RWPE2 (cell line): ENCODE data around the gene NOTUM.

Experiments
- ATAC-seq: fragments of 200-7000 bp; cut with Tn5 transposase; 3 replicates; pipeline ENCODE4 v1.9.1; 2021; ENCODE audit warnings: low read depth
- DNase-seq: peaks from one replicate; pipeline ENCODE4 v3.0.0-alpha.2; 2020; ENCODE audit warnings: low spot score
- H3K27ac ChIP-seq: fragments of 450-650 bp; 2 replicates; pipeline ENCODE4 v1.5.1; 2017; ENCODE audit warnings: mild to moderate bottlenecking; ENCODE audit not compliant: poor library complexity, severe bottlenecking
- H3K27me3 ChIP-seq: fragments of 250-450 bp; sonication (Bioruptor Pico); 2 replicates; pipeline ENCODE4 v1.5.1; 2021; ENCODE audit warnings: mild to moderate bottlenecking, moderate library complexity; ENCODE audit not compliant: insufficient read depth, poor library complexity, severe bottlenecking
- H3K36me3 ChIP-seq: fragments of 250-450 bp; sonication (Bioruptor Pico); 2 replicates; pipeline ENCODE4 v1.5.1; 2020; ENCODE audit warnings: low read depth, mild to moderate bottlenecking, moderate library complexity
- H3K4me1 ChIP-seq: fragments of 250-450 bp; sonication (Bioruptor Pico); 2 replicates; pipeline ENCODE4 v1.5.1; 2021; ENCODE audit warnings: mild to moderate bottlenecking, moderate library complexity; ENCODE audit not compliant: insufficient read depth, poor library complexity, severe bottlenecking
- H3K4me3 ChIP-seq: fragments of 250-450 bp; sonication (Bioruptor Pico); 2 replicates; pipeline ENCODE4 v1.5.1; 2021; ENCODE audit warnings: mild to moderate bottlenecking, moderate library complexity; ENCODE audit not compliant: severe bottlenecking
- H3K9me3 ChIP-seq: fragments of 250-450 bp; sonication (Bioruptor Pico); 2 replicates; pipeline ENCODE4 v1.5.1; 2021; ENCODE audit warnings: mild to moderate bottlenecking, moderate library complexity; ENCODE audit not compliant: severe bottlenecking
- TF ChIP-seq, protein P1 (sequence below): fragments of 450-650 bp; IDR thresholded peaks from one replicate; pipeline ENCODE4 v1.5.1; 2017; ENCODE audit warnings: mild to moderate bottlenecking, moderate library complexity; ENCODE audit not compliant: poor library complexity, severe bottlenecking

Gene NOTUM

DNA sequence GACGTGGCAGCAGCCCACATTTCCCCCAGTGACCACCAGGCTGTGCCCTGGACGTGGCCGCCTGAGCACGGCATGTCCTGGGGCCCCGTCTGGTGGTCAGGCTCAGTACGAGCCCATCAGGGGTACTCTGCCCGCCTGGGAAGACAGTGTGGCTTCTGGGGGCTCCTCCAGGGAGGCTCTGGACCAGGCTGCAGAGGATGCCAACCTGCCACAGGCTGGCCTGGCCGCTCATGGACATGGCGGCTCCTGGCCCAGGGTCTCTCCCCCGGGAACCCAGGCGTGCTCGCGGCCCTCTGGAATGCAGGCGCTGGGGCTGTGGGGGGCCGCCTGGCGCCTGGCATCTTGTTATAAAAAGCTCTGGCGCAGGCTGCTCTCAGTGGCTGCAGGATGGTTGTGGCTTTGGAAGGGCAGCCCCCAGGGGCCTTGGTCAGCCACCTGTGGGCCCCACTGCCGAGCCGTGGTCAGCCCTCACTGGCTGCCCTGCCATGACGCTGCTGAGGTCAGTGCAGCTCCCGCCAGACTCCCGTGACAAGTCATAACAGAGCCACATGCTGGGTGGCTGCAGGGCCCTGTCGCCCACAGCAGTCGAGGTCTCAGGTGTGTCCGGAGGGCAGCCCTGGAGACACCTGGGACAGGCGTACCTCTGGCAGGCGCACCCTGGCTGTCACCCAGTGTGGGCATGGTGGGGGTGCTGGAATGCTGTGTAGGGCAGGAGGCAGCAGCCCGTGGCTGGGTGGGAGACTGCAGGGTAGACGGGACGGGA is 46.7 kb upstream of the NOTUM start:
- ATAC-seq, result no peak
- TF ChIP-seq, protein P1, sequence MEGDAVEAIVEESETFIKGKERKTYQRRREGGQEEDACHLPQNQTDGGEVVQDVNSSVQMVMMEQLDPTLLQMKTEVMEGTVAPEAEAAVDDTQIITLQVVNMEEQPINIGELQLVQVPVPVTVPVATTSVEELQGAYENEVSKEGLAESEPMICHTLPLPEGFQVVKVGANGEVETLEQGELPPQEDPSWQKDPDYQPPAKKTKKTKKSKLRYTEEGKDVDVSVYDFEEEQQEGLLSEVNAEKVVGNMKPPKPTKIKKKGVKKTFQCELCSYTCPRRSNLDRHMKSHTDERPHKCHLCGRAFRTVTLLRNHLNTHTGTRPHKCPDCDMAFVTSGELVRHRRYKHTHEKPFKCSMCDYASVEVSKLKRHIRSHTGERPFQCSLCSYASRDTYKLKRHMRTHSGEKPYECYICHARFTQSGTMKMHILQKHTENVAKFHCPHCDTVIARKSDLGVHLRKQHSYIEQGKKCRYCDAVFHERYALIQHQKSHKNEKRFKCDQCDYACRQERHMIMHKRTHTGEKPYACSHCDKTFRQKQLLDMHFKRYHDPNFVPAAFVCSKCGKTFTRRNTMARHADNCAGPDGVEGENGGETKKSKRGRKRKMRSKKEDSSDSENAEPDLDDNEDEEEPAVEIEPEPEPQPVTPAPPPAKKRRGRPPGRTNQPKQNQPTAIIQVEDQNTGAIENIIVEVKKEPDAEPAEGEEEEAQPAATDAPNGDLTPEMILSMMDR, result no peak
- H3K27me3 ChIP-seq, result no peaks in the 10 kb centered on the region
- no peak overlapping the region for H3K4me3 ChIP-seq
- H3K4me1 ChIP-seq, result peaks cover 23% of the 10 kb centered on the region
- no peaks in the 10 kb centered on the region for H3K36me3 ChIP-seq
- no peak for DNase-seq
- no peak overlapping the region for H3K27ac ChIP-seq
- no peaks in the 10 kb centered on the region for H3K9me3 ChIP-seq

DNA sequence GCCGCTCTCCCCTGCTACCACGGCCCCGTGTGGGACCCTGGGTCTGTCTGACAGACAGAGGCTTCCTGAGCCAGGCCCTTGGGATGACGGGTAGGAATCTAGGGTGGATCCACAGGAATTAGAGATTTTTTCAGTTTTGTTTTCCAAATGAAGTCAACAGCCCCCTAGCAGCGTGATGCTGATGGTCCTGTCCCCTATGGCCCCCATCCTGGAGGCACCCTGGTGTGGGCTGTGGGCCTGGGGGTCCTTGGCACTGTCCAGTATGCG is 46.2 kb upstream of the NOTUM start:
- DNase-seq (no peak), ATAC-seq (no peak)
- Histone ChIP-seq H3K9me3 (no peaks in the 10 kb centered on the region), H3K4me1 (peaks cover 23% of the 10 kb centered on the region), H3K36me3 (no peaks in the 10 kb centered on the region), H3K4me3 (no peak overlapping the region), H3K27ac (no peak overlapping the region), H3K27me3 (no peaks in the 10 kb centered on the region)
- TF ChIP-seq, protein P1, result no peak

DNA sequence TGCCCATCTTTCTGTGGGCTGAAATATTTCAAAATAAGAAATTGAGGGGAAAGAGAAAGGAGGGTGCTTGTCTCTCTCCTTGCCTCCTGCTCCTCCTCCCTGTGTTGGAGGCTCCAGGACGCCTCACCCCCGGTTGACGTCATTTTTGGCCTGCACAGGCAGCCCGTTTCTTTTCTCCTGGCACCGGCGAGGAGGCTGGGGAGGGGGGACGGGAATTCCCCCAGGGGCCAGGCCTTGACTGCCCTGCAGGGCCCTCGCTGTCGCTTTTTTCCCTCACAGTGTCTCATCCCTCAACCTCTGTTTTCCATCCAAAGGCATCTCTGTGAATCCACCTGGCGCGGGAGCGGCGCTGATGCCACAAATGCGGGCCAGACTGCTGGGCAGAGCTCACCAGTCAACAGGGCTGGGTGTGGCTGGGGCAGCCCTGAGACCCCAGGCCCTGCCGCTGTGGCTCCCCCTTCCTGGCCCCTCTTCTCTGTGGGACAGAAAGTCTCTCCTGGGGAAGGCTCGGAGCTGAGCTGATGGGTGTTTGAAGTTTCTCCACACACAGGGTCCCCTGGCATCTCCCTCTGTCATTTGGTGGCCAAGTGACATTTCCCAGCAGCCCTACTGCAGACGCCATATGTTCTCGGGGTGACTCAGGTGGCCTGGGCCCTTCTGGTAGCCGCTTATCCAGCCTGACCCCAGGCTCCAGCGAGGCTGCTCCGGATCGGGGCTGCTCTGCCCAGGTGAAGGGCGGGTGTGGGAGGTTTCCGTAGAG is 45.7 kb upstream of the NOTUM start:
- Histone ChIP-seq H3K4me3 (no peak overlapping the region), H3K36me3 (no peaks in the 10 kb centered on the region), H3K27me3 (no peaks in the 10 kb centered on the region), H3K9me3 (no peaks in the 10 kb centered on the region), H3K4me1 (peaks cover 23% of the 10 kb centered on the region), H3K27ac (no peak overlapping the region)
- TF ChIP-seq, protein P1, result no peak
- DNase-seq, result no peak
- no peak for ATAC-seq

DNA sequence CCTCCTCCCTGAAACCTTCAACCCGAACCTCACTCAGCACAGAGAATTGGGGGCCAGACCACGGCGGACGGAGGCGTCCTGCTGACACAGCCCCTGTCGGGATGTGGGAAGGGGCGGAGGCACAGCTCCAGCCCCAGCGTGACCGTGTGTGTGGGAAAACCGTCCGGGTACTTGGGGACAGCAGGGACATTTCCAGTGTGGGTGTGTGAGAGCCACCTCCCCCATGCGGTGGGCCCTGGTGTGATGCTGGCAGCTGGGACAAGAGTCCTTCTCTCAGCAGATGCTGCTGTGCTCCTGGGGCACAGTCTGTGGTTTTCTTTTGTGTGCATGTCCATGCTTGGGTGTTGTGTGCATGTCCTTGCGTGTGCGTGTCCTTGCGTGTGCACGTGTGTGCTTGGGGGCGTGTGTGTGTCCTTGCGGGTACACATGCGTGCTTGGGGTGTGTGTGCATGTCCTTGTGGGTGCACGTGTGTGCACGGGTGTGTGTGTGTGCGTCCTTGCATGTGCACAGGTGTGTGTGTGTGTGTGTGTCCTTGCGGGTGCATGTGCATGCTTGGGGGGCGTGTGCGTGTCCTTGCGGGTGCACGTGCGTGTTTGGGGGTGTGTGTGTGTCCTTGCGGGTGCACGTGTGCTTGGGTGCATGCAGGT is 44.8 kb upstream of the NOTUM start:
- TF ChIP-seq, protein P1, result no peak
- H3K9me3 ChIP-seq, result no peaks in the 10 kb centered on the region
- no peak overlapping the region for H3K27ac ChIP-seq
- no peaks in the 10 kb centered on the region for H3K27me3 ChIP-seq
- ATAC-seq (no peak), DNase-seq (no peak)
- no peak overlapping the region for H3K4me3 ChIP-seq
- H3K36me3 ChIP-seq, result no peaks in the 10 kb centered on the region
- peaks cover 23% of the 10 kb centered on the region for H3K4me1 ChIP-seq
